ENCODE data around the gene PIK3AP1. TPM values are rescaled to one million over a fixed set of nuclear protein-coding genes. Genes with fewer than 3 reads are reported as not detected.

PIK3AP1 gene
- polyA plus RNA-seq, 1 of the 3 experiments (the other 2 are of a cell fraction): 0.07 TPM

GRCh38 chr10:96670786-96671185 lies 49.5 kb downstream of the PIK3AP1 start:
- Histone ChIP-seq H4K20me1 (ENCODE audit: insufficient read depth) (no peaks in the 10 kb centered on the region), H3K9me2 (no peaks in the 10 kb centered on the region), H3K4me2 (no peak overlapping the region), H3F3A (replicated peaks; ENCODE audit: insufficient read depth) (no peaks in the 10 kb centered on the region), H3K79me2 (ENCODE audit: insufficient read depth) (no peaks in the 10 kb centered on the region), H3K4me3 (ENCODE audit: low read depth in 2 of 2, low read length in 1 of 2) (no peak overlapping the region), H3K27ac (ENCODE audit: low read depth in 2 of 2, low read length in 1 of 2) (no peak overlapping the region), H2AFZ (ENCODE audit: low read depth) (no peak overlapping the region), H3K4me1 (ENCODE audit: control insufficient read depth in 1 of 2, insufficient read depth in 2 of 2, low read depth in 1 of 2, low read length in 1 of 2) (peaks cover under 1 to 6% of the 10 kb centered on the region in 2 experiments; a peak in 1 of 4 replicates), H3K36me3 (replicated peaks in 1 of 2; ENCODE audit: control insufficient read depth in 1 of 2, insufficient read depth in 2 of 2, low read length in 1 of 2) (no peaks in the 10 kb centered on the region), H3K9me3 (no peaks in the 10 kb centered on the region), H3K9ac (no peak overlapping the region), H3K27me3 (ENCODE audit: insufficient read depth) (no peaks in the 10 kb centered on the region)
- TF ChIP-seq USF1 (IDR thresholded peaks at IDR 0.05; ENCODE audit: borderline replicate concordance, low read depth) (no peak), RCOR1 (IDR thresholded peaks at IDR 0.05; ENCODE audit: low read length) (no peak), USF2 (IDR thresholded peaks at IDR 0.05; ENCODE audit: borderline replicate concordance, low read depth, low read length) (no peak), MAX (IDR thresholded peaks at IDR 0.05; ENCODE audit: low read depth) (no peak), PBX3 (IDR thresholded peaks at IDR 0.05) (no peak), SIN3A (IDR thresholded peaks at IDR 0.05; ENCODE audit: borderline replicate concordance, low read depth, low read length) (no peak), NRF1 (IDR thresholded peaks at IDR 0.05; ENCODE audit: low read depth, low read length) (no peak), TEAD4 (IDR thresholded peaks at IDR 0.05; ENCODE audit: borderline replicate concordance, insufficient read depth) (no peak), GABPA (IDR thresholded peaks at IDR 0.05; ENCODE audit: low read depth) (no peak), IRF3 (IDR thresholded peaks at IDR 0.05; ENCODE audit: low read depth, low read length) (no peak), FOSL2 (IDR thresholded peaks at IDR 0.05; ENCODE audit: borderline replicate concordance, low read depth) (no peak), RAD21 (IDR thresholded peaks at IDR 0.05; ENCODE audit: low read length) (no peak), CHD2 (IDR thresholded peaks at IDR 0.05; ENCODE audit: low read length, partially characterized antibody) (no peak)
- ChIA-PET CTCF (interaction anchor here (2.8 kb wide), 1 partner anchor 30 kb away, joined by 11 read pairs; no protein-coding TSS in a partner anchor), POLR2A (no interaction called here)
- 57% methylated on average over 4 of the region's 4 CpGs for WGBS (ENCODE audit: low lambda C conversion rate)
- DNase-seq: no peak

- Histone ChIP-seq H3K9me3 (no peaks in the 10 kb centered on the region), H4K20me1 (ENCODE audit: insufficient read depth) (no peaks in the 10 kb centered on the region), H3F3A (replicated peaks; ENCODE audit: insufficient read depth) (peaks cover 6% of the 10 kb centered on the region), H3K4me3 (ENCODE audit: low read depth in 2 of 2, low read length in 1 of 2) (no peak overlapping the region), H3K27ac (ENCODE audit: low read depth in 2 of 2, low read length in 1 of 2) (no peak overlapping the region), H3K79me2 (ENCODE audit: insufficient read depth) (no peaks in the 10 kb centered on the region), H3K4me2 (no peak overlapping the region), H3K9ac (no peak overlapping the region), H3K36me3 (replicated peaks in 1 of 2; ENCODE audit: control insufficient read depth in 1 of 2, insufficient read depth in 2 of 2, low read length in 1 of 2) (no peaks in the 10 kb centered on the region), H3K9me2 (no peaks in the 10 kb centered on the region), H3K4me1 (ENCODE audit: control insufficient read depth in 1 of 2, insufficient read depth in 2 of 2, low read depth in 1 of 2, low read length in 1 of 2) (0 out of 4 replicates have a peak, but pooled peaks cover 0 to 4% of the 10 kb centered on the region in 2 experiments), H3K27me3 (ENCODE audit: insufficient read depth) (no peaks in the 10 kb centered on the region), H2AFZ (ENCODE audit: low read depth) (no peak overlapping the region)
- CTCF ChIA-PET: no interaction called here
- POLR2A ChIA-PET: no interaction called here
- DNase-seq: no peak
- WGBS (ENCODE audit: low lambda C conversion rate): 82% methylated on average over 3 of the region's 3 CpGs
- no peak for TF ChIP-seq POLR2AphosphoS5 (IDR thresholded peaks at IDR 0.05; ENCODE audit: low read depth, low read length)
- no peak for TF ChIP-seq NFIC (IDR thresholded peaks at IDR 0.05; ENCODE audit: borderline replicate concordance)
- TF ChIP-seq TCF12 (IDR thresholded peaks at IDR 0.05): no peak
- TF ChIP-seq ELF1 (IDR thresholded peaks at IDR 0.05): no peak
- TF ChIP-seq RCOR1 (IDR thresholded peaks at IDR 0.05; ENCODE audit: low read length): no peak
- no peak for TF ChIP-seq SIN3A (IDR thresholded peaks at IDR 0.05; ENCODE audit: borderline replicate concordance, low read depth, low read length)
- no peak for TF ChIP-seq USF1 (IDR thresholded peaks at IDR 0.05; ENCODE audit: borderline replicate concordance, low read depth)
- no peak for TF ChIP-seq CTCF (IDR thresholded peaks at IDR 0.05)
- TF ChIP-seq ZBTB33 (IDR thresholded peaks at IDR 0.05; ENCODE audit: borderline replicate concordance, low read depth): no peak
- no peak for TF ChIP-seq NRF1 (IDR thresholded peaks at IDR 0.05; ENCODE audit: low read depth, low read length)
Observed at GRCh38 chr10:96667401-96667800, 52.9 kb downstream of the PIK3AP1 start.
